HG02840 (cell line): Measurements from ENCODE around the gene PKNOX2.

Experiments
- ATAC-seq: cut with Tn5 transposase; IDR thresholded peaks from one replicate; pipeline ENCODE4 v1.9.1; 2021; ENCODE audit warnings: mild to moderate bottlenecking, moderate library complexity, moderate number of reproducible peaks; ENCODE audit not compliant: unreplicated experiment, low FRiP score

The PKNOX2 gene

GRCh38 chr11:125301346-125301745 lies 136.8 kb downstream of the PKNOX2 start:
- no peak for ATAC-seq

- ATAC-seq = no peak
Observed at GRCh38 chr11:125303186-125303585, 138.6 kb downstream of the PKNOX2 start.

DNA sequence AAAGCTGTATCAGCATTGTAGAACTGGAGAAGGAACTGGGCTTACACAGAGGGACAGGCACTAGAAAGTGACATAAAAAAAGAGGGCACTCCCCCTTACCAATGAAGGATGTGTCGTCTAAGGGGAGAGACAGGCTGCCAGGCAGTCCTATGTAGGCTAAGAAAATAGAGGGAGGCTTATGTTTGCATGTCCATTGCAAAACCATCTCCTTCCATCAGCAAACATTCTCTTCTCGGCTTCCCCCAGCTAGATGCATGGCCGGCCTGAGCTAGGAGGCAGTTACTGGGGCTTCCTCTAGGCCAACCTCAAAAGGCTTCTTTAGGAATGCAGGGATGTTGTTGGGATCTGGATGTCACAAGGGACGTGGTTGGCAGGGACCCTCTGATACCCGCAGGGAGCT lies 139.1 kb downstream of the PKNOX2 start:
- no peak for ATAC-seq

- ATAC-seq = no peak
Observed at GRCh38 chr11:125304136-125304535, 139.6 kb downstream of the PKNOX2 start.

- no peak for ATAC-seq
Observed at GRCh38 chr11:125304876-125305275, 140.3 kb downstream of the PKNOX2 start.

GRCh38 chr11:125305345-125305744 lies 140.8 kb downstream of the PKNOX2 start:
- ATAC-seq = no peak

- ATAC-seq = no peak
Observed at GRCh38 chr11:125306476-125306875, 141.9 kb downstream of the PKNOX2 start.

DNA sequence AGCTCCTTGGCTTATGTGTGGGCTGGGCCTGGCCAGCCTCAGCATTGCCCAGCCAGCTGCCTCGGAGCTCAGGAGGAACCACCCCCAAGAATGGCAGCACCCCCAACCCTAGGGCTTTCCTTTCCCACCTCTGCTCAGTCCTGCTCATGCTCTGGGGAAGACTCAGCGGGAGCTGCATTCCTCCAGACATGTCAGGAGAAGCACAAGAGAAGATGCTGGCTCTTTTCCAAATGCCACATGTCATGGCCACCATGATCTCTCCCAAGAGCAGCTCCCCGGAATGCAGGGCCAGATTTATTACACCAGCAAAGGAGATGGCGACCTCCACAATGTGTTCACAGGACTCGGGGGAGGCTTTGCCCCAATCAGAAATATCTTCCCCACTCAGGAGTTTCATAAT lies 143.7 kb downstream of the PKNOX2 start:
- ATAC-seq = no peak

DNA sequence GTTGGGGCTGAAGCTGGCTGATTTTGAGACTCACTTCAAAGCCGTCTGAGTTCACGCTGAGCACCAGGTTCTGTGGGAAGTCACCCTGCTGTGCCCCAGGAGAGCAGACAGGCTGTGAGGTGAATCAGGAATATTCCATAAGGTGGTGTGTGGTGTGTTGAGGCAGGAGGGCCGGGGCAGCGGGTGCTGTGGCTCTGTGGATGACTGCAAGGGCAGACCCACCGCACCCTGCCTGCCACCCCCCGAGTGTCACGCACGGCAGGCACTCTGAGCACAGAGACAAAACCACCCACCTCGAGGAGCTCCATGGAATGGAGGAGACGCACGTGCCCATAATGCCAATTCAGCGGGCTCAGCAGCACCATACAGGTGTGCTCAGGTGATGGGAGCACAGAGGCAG lies 147.8 kb downstream of the PKNOX2 start:
- ATAC-seq = no peak

- ATAC-seq = no peak
Observed at GRCh38 chr11:125312812-125313211, 148.3 kb downstream of the PKNOX2 start.

- ATAC-seq = no peak
Observed at GRCh38 chr11:125313271-125314219, 149.0 kb downstream of the PKNOX2 start.

GRCh38 chr11:125314276-125315078 lies 149.9 kb downstream of the PKNOX2 start:
- ATAC-seq = no peak

GRCh38 chr11:125315079-125315740 lies 150.7 kb downstream of the PKNOX2 start:
- ATAC-seq = no peak

DNA sequence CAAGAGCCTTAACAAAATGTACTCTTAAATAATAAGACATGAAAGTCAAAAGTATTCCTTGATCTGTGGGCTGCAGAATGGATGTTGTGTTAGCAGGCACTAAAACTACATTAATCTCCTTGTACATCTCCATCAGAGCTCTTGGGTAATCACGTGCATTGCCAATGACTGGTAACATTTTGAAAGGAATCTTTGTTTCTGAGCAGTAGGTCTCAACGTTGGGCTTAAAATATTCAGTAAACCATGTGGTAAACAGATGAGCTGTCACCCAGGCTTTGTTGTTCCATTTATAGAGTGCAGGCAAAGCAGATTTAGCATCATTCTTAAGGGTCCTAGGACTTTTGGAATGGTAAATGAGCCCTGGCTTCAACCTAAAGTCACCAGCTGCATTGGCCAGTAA lies 152.9 kb downstream of the PKNOX2 start:
- ATAC-seq = no peak

DNA sequence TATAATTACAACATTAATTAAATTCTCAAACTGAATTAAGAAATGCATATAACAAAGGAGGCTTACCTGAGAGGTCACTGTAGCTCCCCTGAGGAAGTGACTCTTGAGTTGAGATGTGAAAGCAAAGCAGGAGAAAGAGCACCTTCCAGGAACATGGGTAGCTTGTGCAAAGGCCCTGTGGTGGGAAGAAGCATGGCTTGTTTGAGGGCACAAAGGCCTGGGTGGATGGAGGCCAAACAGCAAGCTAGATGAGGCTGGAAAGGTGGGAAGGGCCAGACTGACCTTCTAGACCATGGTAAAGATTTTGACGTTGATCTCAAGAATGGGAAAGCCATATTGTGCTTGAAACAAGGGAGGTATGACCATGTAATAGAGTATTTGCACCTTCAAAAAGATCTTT lies 155.1 kb downstream of the PKNOX2 start:
- ATAC-seq = no peak

DNA sequence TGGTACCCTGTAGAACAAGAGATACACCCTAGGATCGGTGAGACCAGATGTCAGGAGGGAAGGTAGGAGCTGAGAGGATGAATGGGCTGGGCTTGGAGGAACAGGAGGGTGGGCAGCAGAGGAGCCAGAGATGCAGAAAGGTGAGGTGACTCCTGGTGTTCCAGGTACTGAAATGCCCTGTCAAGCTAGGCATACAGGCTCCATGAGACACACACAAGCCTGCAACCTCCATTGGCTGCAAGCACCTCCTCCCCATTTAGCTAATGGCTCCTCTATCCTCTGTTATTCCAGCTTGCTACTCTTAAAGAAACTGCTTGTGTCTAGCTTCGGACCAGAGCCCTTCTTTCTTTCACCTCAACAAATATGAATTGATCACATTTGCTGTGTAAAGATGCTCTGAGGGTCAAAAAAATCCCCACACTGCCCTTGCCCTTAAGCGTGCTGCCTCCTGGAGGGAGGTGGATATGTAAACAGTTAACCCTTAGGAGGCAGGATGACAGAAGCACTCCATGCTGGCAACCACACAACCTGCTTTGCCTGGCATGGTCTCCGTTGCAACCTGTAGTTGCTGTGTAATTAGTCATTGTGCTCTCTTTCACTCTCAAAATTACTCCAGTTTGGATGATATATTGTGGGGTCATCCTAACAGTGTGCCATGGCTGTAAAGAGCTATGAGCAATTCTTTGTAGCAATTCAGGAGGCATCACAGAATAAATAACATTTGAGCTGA lies 156.0 kb downstream of the PKNOX2 start:
- ATAC-seq = no peak

GRCh38 chr11:125322289-125322688 lies 157.7 kb downstream of the PKNOX2 start:
- ATAC-seq = no peak

GRCh38 chr11:125325196-125325595 lies 160.6 kb downstream of the PKNOX2 start:
- no peak for ATAC-seq

DNA sequence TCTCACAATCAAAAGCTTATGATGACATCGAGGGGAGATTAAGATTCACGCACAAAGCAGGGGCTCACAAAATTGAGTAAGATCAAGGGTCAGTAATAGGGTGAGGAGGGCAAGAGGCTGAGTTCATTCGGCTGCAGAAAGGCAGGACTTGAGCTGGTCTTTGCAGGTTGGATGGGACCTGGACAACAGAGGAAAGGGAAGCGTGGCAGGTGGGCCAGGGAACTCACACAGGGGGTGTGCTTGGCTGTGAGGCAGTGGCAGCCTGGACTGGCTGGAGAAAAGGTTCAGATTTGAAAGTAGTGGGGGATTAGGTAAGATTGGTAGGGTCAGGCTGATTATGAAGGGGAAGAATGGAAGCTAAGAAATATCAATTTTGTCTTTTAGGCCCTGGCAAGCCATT lies 161.6 kb downstream of the PKNOX2 start:
- ATAC-seq = no peak

DNA sequence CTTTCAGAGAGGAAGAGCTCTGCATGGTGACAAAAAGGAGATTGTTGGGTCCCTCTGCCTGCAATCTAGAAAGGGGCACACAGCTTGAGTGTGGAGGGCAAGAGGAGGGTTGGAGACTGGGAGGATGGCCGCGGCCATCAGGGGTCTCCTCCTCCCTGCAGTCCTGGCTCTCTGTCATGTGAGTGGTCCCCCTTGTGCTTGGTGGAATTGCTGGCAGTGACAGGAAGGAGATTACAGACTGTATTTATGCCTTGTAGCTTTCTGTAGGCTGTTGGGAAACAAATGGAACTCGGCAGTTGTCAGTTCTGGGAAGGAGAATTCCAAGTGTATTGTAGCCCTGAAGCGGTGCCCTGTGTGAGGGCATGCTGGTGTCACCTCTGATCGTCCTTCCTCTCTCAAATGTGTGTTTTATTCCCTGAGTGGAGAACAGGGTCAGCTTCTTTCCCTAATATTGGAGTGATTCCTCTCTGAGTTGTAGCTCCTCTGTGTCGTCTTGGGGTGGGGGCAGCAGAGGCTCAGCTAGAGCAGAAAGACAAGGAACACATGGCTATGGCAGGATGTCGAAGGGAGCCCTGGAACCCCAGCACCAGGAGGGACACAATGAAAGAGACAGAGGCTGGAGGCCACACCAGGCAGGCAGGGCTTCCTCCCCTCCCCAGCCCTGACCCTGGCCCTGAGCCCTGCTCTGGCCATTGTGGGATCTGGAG lies 163.1 kb downstream of the PKNOX2 start:
- no peak for ATAC-seq
